Neural cell (in vitro differentiated cells): Measurements from ENCODE around the gene RSPRY1. TPM values are rescaled to one million over a fixed set of nuclear protein-coding genes. Genes with fewer than 3 reads are reported as not detected.

ENCODE experiments used
- H2AFZ ChIP-seq: fragments of 200-600, 300-800 bp; sonication (generic), shearing (Covaris generic); 2 replicates; pipeline ENCODE4 v1.6.0; 2014; ENCODE audit warnings: low read depth, mild to moderate bottlenecking, antibody characterized with exemption, low read length, moderate library complexity
- H3F3A ChIP-seq: fragments of 200-600 bp; shearing (Covaris generic); 2 replicates; pipeline ENCODE4 v1.6.1; 2016; ENCODE audit warnings: mild to moderate bottlenecking, moderate library complexity, mixed read lengths, antibody characterized with exemption, low read length; ENCODE audit not compliant: insufficient read depth, poor library complexity, severe bottlenecking
- H3K27ac ChIP-seq: fragments of 200-600, 300-800 bp; sonication (generic), shearing (Covaris generic); 2 replicates; pipeline ENCODE4 v1.5.1; 2014; ENCODE audit warnings: mild to moderate bottlenecking, low read length, moderate library complexity
- H3K27me3 ChIP-seq: fragments of 300-800, 200-600 bp; sonication (generic), shearing (Covaris generic); 2 replicates; pipeline ENCODE4 v1.6.0; 2014; ENCODE audit warnings: mild to moderate bottlenecking, low read depth, low read length, moderate library complexity; ENCODE audit not compliant: insufficient read depth
- H3K36me3 ChIP-seq: fragments of 300-800, 200-600 bp; sonication (generic), shearing (Covaris generic); 2 replicates; pipeline ENCODE4 v1.5.1; 2014; ENCODE audit warnings: mild to moderate bottlenecking, antibody characterized with exemption, low read length, moderate library complexity; ENCODE audit not compliant: insufficient read depth
- H3K4me2 ChIP-seq: fragments of 300-800, 200-600 bp; sonication (generic), shearing (Covaris generic); 2 replicates; pipeline ENCODE4 v1.6.0; 2014; ENCODE audit warnings: mild to moderate bottlenecking, low read length
- H3K4me3 ChIP-seq: fragments of 300-800, 200-600 bp; sonication (generic), shearing (Covaris generic); 2 replicates; pipeline ENCODE4 v1.5.1; 2014; ENCODE audit warnings: mild to moderate bottlenecking, low read length, moderate library complexity
- H3K79me2 ChIP-seq: fragments of 200-600 bp; shearing (Covaris generic); replicated peaks from 2 replicates; pipeline ENCODE4 v1.6.0; 2014; ENCODE audit warnings: mild to moderate bottlenecking, low read length, moderate library complexity; ENCODE audit not compliant: insufficient read depth
- H3K9ac ChIP-seq: fragments of 300-800, 200-600 bp; sonication (generic), shearing (Covaris generic); 2 replicates; pipeline ENCODE4 v1.6.1; 2016; ENCODE audit warnings: mild to moderate bottlenecking, low read length, mixed read lengths
- H3K9me2 ChIP-seq: fragments of 200-600 bp; shearing (Covaris generic); 2 replicates; pipeline ENCODE4 v1.6.1; 2016; ENCODE audit warnings: mild to moderate bottlenecking, low read length, mixed read lengths; ENCODE audit not compliant: insufficient read depth
- H3K9me3 ChIP-seq: fragments of 200-600, 300-800 bp; sonication (generic), shearing (Covaris generic); 2 replicates; pipeline ENCODE4 v1.6.1; 2016; ENCODE audit warnings: mild to moderate bottlenecking, mixed run types, low read length, moderate library complexity, mixed read lengths
- H4K20me1 ChIP-seq: fragments of 200-600 bp; shearing (Covaris generic); 2 replicates; pipeline ENCODE4 v1.6.1; 2016; ENCODE audit warnings: mild to moderate bottlenecking, mixed run types; ENCODE audit not compliant: insufficient read depth
- CTCF ChIP-seq: fragments of 450-650 bp; IDR thresholded peaks from 2 replicates; pipeline ENCODE4 v1.5.1; 2014; ENCODE audit warnings: antibody characterized with exemption, mild to moderate bottlenecking, moderate library complexity; ENCODE audit not compliant: poor library complexity, severe bottlenecking
- EP300 ChIP-seq: fragments of 450-650 bp; conservative IDR thresholded peaks from 2 replicates; pipeline ENCODE4 v1.6.1; 2014; ENCODE audit warnings: antibody characterized with exemption, mild to moderate bottlenecking, moderate library complexity; ENCODE audit not compliant: poor library complexity, severe bottlenecking
- EZH2 ChIP-seq: fragments of 200-600, 300-800 bp; shearing (Covaris generic), sonication (generic); IDR thresholded peaks from 2 replicates; pipeline ENCODE4 v1.6.1; 2014; ENCODE audit warnings: antibody characterized with exemption, low read length, borderline replicate concordance, mild to moderate bottlenecking; ENCODE audit not compliant: insufficient read depth, poor library complexity, severe bottlenecking
- MXI1 ChIP-seq: fragments of 450-650 bp; conservative IDR thresholded peaks from 2 replicates; pipeline ENCODE4 v1.6.1; 2014; ENCODE audit warnings: antibody characterized with exemption, mild to moderate bottlenecking; ENCODE audit not compliant: poor library complexity, severe bottlenecking
- POLR2AphosphoS5 ChIP-seq: IDR thresholded peaks from 2 replicates; pipeline ENCODE4 v1.6.1; 2012
- RAD21 ChIP-seq: fragments of 450-650 bp; conservative IDR thresholded peaks from 2 replicates; pipeline ENCODE4 v1.6.1; 2014; ENCODE audit warnings: antibody characterized with exemption, mild to moderate bottlenecking, moderate library complexity
- REST ChIP-seq: IDR thresholded peaks from 2 replicates; pipeline ENCODE4 v1.6.1; 2012; ENCODE audit warnings: borderline replicate concordance
- SMC3 ChIP-seq: fragments of 450-650 bp; conservative IDR thresholded peaks from 2 replicates; pipeline ENCODE4 v1.6.1; 2014; ENCODE audit warnings: antibody characterized with exemption, mild to moderate bottlenecking, moderate library complexity; ENCODE audit not compliant: poor library complexity
- TAF1 ChIP-seq: IDR thresholded peaks from 2 replicates; pipeline ENCODE4 v1.6.1; 2012; ENCODE audit warnings: low read depth
- polyA plus RNA-seq: library from polyadenylated mRNA; depleted of rRNA; stranded (reverse); fragments of >200 nt; gene quantifications from 2 replicates; pipeline ENCODE4 v1.2.3, GENCODE V29; 2014

The RSPRY1 gene
- polyA plus RNA-seq, 1 donor from 2014 or later, result 62.0 TPM

- TF ChIP-seq CTCF, result no peak
- TF ChIP-seq EZH2, result no peak
- TF ChIP-seq TAF1, result no peak
- H3K27ac ChIP-seq, result no peak overlapping the region
- H3K36me3 ChIP-seq, result no peaks in the 10 kb centered on the region
- no peaks in the 10 kb centered on the region for H3K9me2 ChIP-seq
- H4K20me1 ChIP-seq, result no peaks in the 10 kb centered on the region
- no peaks in the 10 kb centered on the region for H3K27me3 ChIP-seq
- no peak overlapping the region for H3K4me2 ChIP-seq
- H3K4me3 ChIP-seq, result no peak overlapping the region
- H3K79me2 ChIP-seq, result no peaks in the 10 kb centered on the region
- no peak overlapping the region for H3K9ac ChIP-seq
- H3K9me3 ChIP-seq, result no peaks in the 10 kb centered on the region
- no peak overlapping the region for H2AFZ ChIP-seq
- no peaks in the 10 kb centered on the region for H3F3A ChIP-seq
Observed at GRCh38 chr16:57268804-57269800, 83.0 kb downstream of the RSPRY1 start.

- Histone ChIP-seq H2AFZ (no peak overlapping the region), H3K27ac (no peak overlapping the region), H3K9me2 (no peaks in the 10 kb centered on the region), H3K36me3 (no peaks in the 10 kb centered on the region), H3K27me3 (no peaks in the 10 kb centered on the region), H3K9me3 (no peaks in the 10 kb centered on the region), H3K4me2 (no peak overlapping the region), H3K4me3 (no peak overlapping the region), H4K20me1 (no peaks in the 10 kb centered on the region), H3K79me2 (no peaks in the 10 kb centered on the region), H3F3A (no peaks in the 10 kb centered on the region), H3K9ac (no peak overlapping the region)
- TF ChIP-seq RAD21 (no peak), REST (no peak), POLR2AphosphoS5 (no peak), SMC3 (no peak), EZH2 (no peak), EP300 (no peak), TAF1 (no peak), CTCF (no peak), MXI1 (no peak)
Observed at GRCh38 chr16:57270221-57271062, 84.3 kb downstream of the RSPRY1 start.
